ENCODE data around the gene ISG20L2. TPM values are rescaled to one million over a fixed set of nuclear protein-coding genes. Genes with fewer than 3 reads are reported as not detected.

The ISG20L2 gene
- total RNA-seq, 2 experiments from 2014 or later, result 44.2 to 50.9 TPM

GRCh38 chr1:156740741-156741480, 12.3 kb upstream of the ISG20L2 start, which contains the start of gene MRPL24:
Gene MRPL24, minus strand, starts transcription at chr1:156741088. Its CDS starts 2,384 bp downstream, at chr1:156738704.
- peak within 1 kb of the TSS; percentile 74 for H3K4me3 ChIP-seq (ENCODE audit: low read length)
- ChIA-PET CTCF (interaction anchor here (0.9 to 6.3 kb wide), 7 partner anchors 10 to 119 kb away, joined by 4 to 62 read pairs (median 7); partner anchors contain the start of genes ISG20L2, METTL25B, NTRK1 and PRCC), POLR2A (interaction anchor here (0.6 to 3.6 kb wide), 12 partner anchors 10 to 458 kb away, joined by 3 to 169 read pairs (median 5); partner anchors contain the start of genes CRABP2, HDGF, ISG20L2 and MEF2D)
- peak within 1 kb of the TSS; percentile 82 to 86 for H3K27ac ChIP-seq (ENCODE audit: low read depth in 1 of 2, low read length in 2 of 2)
- intact Hi-C loops (cut with DNase I, micrococcal nuclease), result loop anchor here (1.0 to 10.0 kb wide), 7 partner anchors 10 to 689 kb away; partner anchors contain the start of genes HDGF (in 2 of the 2), LAMTOR2 (in 1 of the 2), PMF1 (in 1 of the 2) and PRCC (in 1 of the 2)
- Mint-ChIP-seq H3K36me3 (ENCODE audit: low read depth) (peaks cover 70% of the 10 kb centered on the region), H3K4me1 (ENCODE audit: low read depth) (peaks cover 39% of the 10 kb centered on the region), H3K27ac (peak within 1 kb of the TSS; percentile 89), H3K4me3 (peak within 1 kb of the TSS; percentile 94), H3K27me3 (no peaks in the 10 kb centered on the region), H3K9me3 (peaks cover 2% of the 10 kb centered on the region)
- ATAC-seq (ENCODE audit: poor library complexity) (peak; percentile 89), DNase-seq (peak; percentile 92 to 100 (median 96))
- H3K36me3 ChIP-seq (ENCODE audit: insufficient read depth, low read length), result peaks cover 56% of the 10 kb centered on the region
- TF ChIP-seq CTCF (IDR thresholded peaks at IDR 0.05), result no peak
- no peaks in the 10 kb centered on the region for H3K27me3 ChIP-seq (ENCODE audit: control insufficient read depth in 1 of 2, insufficient read depth in 2 of 2, low read length in 2 of 2)
- H3K4me1 ChIP-seq (ENCODE audit: insufficient read depth, low read length), result peaks cover 27% of the 10 kb centered on the region
- H3K9me3 ChIP-seq (ENCODE audit: control insufficient read depth in 1 of 2, insufficient read depth in 1 of 2, low read length in 2 of 2), result peaks cover 0 to 3% of the 10 kb centered on the region in 2 experiments

DNA sequence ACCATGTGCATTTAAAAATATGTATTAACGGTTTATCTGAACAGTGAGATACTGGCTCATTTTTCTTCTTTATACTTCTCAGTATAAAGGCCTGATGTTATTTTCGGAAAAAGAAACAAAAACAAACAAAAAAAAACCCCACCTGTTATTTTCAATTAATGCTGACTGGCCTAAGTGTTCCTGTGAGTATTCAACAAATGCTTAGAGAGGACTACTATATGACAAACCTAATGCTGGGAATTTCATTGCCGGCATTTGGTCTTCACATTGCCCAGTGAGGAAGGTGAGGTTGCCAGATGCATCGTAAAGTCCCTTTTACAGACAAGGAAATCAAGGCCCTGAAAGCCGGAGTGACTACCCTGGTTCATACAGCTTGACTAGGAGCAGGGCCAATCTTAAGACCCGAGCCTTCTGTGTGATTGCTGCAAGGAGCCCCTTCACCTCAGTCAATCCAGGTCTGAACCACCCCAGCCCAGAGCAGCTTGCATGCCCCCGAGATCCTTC, 11.7 kb upstream of the ISG20L2 start:
- Histone ChIP-seq H3K4me1 (ENCODE audit: insufficient read depth, low read length) (peaks cover 24% of the 10 kb centered on the region), H3K4me3 (ENCODE audit: low read length) (peak overlapping the region; percentile 74), H3K27ac (ENCODE audit: low read depth in 1 of 2, low read length in 2 of 2) (peak overlapping the region; percentile 82 to 86), H3K36me3 (ENCODE audit: insufficient read depth, low read length) (peaks cover 58% of the 10 kb centered on the region), H3K9me3 (ENCODE audit: control insufficient read depth in 1 of 2, insufficient read depth in 1 of 2, low read length in 2 of 2) (peaks cover 0 to 3% of the 10 kb centered on the region in 2 experiments), H3K27me3 (ENCODE audit: control insufficient read depth in 1 of 2, insufficient read depth in 2 of 2, low read length in 2 of 2) (no peaks in the 10 kb centered on the region)
- CTCF ChIA-PET, result interaction anchor here (1.0 to 6.3 kb wide), 6 partner anchors 9 to 120 kb away, joined by 4 to 62 read pairs (median 10); partner anchors contain the start of genes ISG20L2, METTL25B, NTRK1 and PRCC
- ATAC-seq (ENCODE audit: poor library complexity) (no peak), DNase-seq (no peak)
- peak overlapping the region; percentile 89 for H3K27ac Mint-ChIP-seq
- no peaks in the 10 kb centered on the region for H3K27me3 Mint-ChIP-seq
- intact Hi-C loops (cut with DNase I, micrococcal nuclease), result loop anchor here (1.0 to 10.0 kb wide), 5 partner anchors 10 to 688 kb away; partner anchors contain the start of genes LAMTOR2 (in 1 of the 2), PMF1 (in 1 of the 2), SMG5 (in 1 of the 2) and TMEM79 (in 1 of the 2)
- H3K9me3 Mint-ChIP-seq, result peaks cover 2% of the 10 kb centered on the region
- POLR2A ChIA-PET, result interaction anchor here (0.9 to 3.6 kb wide), 7 partner anchors 11 to 235 kb away, joined by 3 to 169 read pairs (median 11); partner anchors contain the start of genes CRABP2, HDGF, ISG20L2 and METTL25B
- H3K36me3 Mint-ChIP-seq (ENCODE audit: low read depth), result peaks cover 70% of the 10 kb centered on the region
- H3K4me3 Mint-ChIP-seq, result peak overlapping the region; percentile 94
- TF ChIP-seq CTCF (IDR thresholded peaks at IDR 0.05), result no peak
- H3K4me1 Mint-ChIP-seq (ENCODE audit: low read depth), result peaks cover 33% of the 10 kb centered on the region

- intact Hi-C loops (cut with DNase I, micrococcal nuclease), result no loop called here
- Histone ChIP-seq H3K27ac (ENCODE audit: low read depth in 1 of 2, low read length in 2 of 2) (no peak overlapping the region), H3K36me3 (ENCODE audit: insufficient read depth, low read length) (peaks cover 47% of the 10 kb centered on the region), H3K4me1 (ENCODE audit: insufficient read depth, low read length) (peaks cover 20% of the 10 kb centered on the region), H3K9me3 (ENCODE audit: control insufficient read depth in 1 of 2, insufficient read depth in 1 of 2, low read length in 2 of 2) (no peaks in the 10 kb centered on the region), H3K4me3 (ENCODE audit: low read length) (no peak overlapping the region), H3K27me3 (ENCODE audit: control insufficient read depth in 1 of 2, insufficient read depth in 2 of 2, low read length in 2 of 2) (no peaks in the 10 kb centered on the region)
- Mint-ChIP-seq H3K4me3 (peak overlapping the region; percentile 57), H3K36me3 (ENCODE audit: low read depth) (peaks cover 58% of the 10 kb centered on the region), H3K4me1 (ENCODE audit: low read depth) (peaks cover 30% of the 10 kb centered on the region), H3K27ac (peak overlapping the region; percentile 62), H3K9me3 (peaks cover 2% of the 10 kb centered on the region), H3K27me3 (no peaks in the 10 kb centered on the region)
- DNase-seq (no peak), ATAC-seq (ENCODE audit: poor library complexity) (no peak)
- CTCF ChIA-PET, result interaction anchor here (0.5 to 6.3 kb wide), 4 partner anchors 11 to 50 kb away, joined by 3 to 62 read pairs (median 8); partner anchors contain the start of genes ISG20L2 and METTL25B
- no peak for TF ChIP-seq CTCF (IDR thresholded peaks at IDR 0.05)
- POLR2A ChIA-PET, result interaction anchor here (0.9 to 1.1 kb wide), 3 partner anchors 11 to 30 kb away, joined by 3 to 4 read pairs (median 3); partner anchors contain the start of genes ISG20L2 and METTL25B
These were observed 10.3 kb upstream of the ISG20L2 start for GRCh38 chr1:156738916-156739315.
